Loucy (cell line): Measurements from ENCODE around the gene CCDC134.
A peak's percentile ranks its signal among the peaks of the same experiment; 100 is the strongest.

Source experiments
- H2AFZ ChIP-seq: fragments of 200-600 bp; sonication (generic); 2 replicates; pipeline ENCODE4 v1.6.0; 2016; ENCODE audit warnings: antibody characterized with exemption, mild to moderate bottlenecking, low read length, moderate library complexity
- H3F3A ChIP-seq: fragments of 200-600 bp; 2 replicates; pipeline ENCODE4 v1.6.0; 2016; ENCODE audit warnings: antibody characterized with exemption, low read depth, mild to moderate bottlenecking
- H3K27me3 ChIP-seq: fragments of 200-600 bp; sonication (generic); 2 replicates; pipeline ENCODE4 v1.6.1; 2014; ENCODE audit warnings: low read length, mild to moderate bottlenecking; ENCODE audit not compliant: insufficient read depth, poor library complexity, severe bottlenecking
- H3K36me3 ChIP-seq: fragments of 200-600 bp; sonication (generic); 2 replicates; pipeline ENCODE4 v1.6.1; 2016; ENCODE audit warnings: low read length; ENCODE audit not compliant: insufficient read depth
- H3K4me1 ChIP-seq: fragments of 200-600 bp; sonication (generic); 2 replicates; pipeline ENCODE4 v1.5.1; 2014; ENCODE audit warnings: low read length, mild to moderate bottlenecking; ENCODE audit not compliant: insufficient read depth, poor library complexity, severe bottlenecking
- H3K4me2 ChIP-seq: fragments of 200-600 bp; sonication (generic); 2 replicates; pipeline ENCODE4 v1.6.0; 2014; ENCODE audit warnings: antibody characterized with exemption, low read length, low read depth, mild to moderate bottlenecking; ENCODE audit not compliant: poor library complexity, severe bottlenecking
- H3K4me3 ChIP-seq: fragments of 200-600 bp; sonication (generic); 2 replicates; pipeline ENCODE4 v1.5.1; 2014; ENCODE audit warnings: low read length, mild to moderate bottlenecking, mixed read lengths; ENCODE audit not compliant: poor library complexity, severe bottlenecking
- H3K79me2 ChIP-seq: fragments of 200-600 bp; sonication (generic); 2 replicates; pipeline ENCODE4 v1.6.1; 2014; ENCODE audit warnings: low read length; ENCODE audit not compliant: insufficient read depth
- H3K9ac ChIP-seq: fragments of 200-600 bp; sonication (generic); 2 replicates; pipeline ENCODE4 v1.6.0; 2014; ENCODE audit warnings: mild to moderate bottlenecking, low read depth, low read length, moderate library complexity; ENCODE audit not compliant: poor library complexity, severe bottlenecking
- H3K9me2 ChIP-seq: fragments of 200-600 bp; sonication (generic); replicated peaks from 2 replicates; pipeline ENCODE4 v1.6.1; 2016; ENCODE audit warnings: low read depth, low read length, mixed read lengths
- H3K9me3 ChIP-seq: fragments of 200-600 bp; sonication (generic); 2 replicates; pipeline ENCODE4 v1.6.1; 2014; ENCODE audit warnings: mild to moderate bottlenecking, antibody characterized with exemption, low read length, low read depth; ENCODE audit not compliant: insufficient read depth
- H4K20me1 ChIP-seq: fragments of 200-600 bp; sonication (generic); 2 replicates; pipeline ENCODE4 v1.6.0; 2014; ENCODE audit warnings: antibody characterized with exemption, low read length, mild to moderate bottlenecking; ENCODE audit not compliant: insufficient read depth, poor library complexity, severe bottlenecking
- CTCF ChIP-seq: fragments of 200-600 bp; sonication (generic); conservative IDR thresholded peaks from 2 replicates; pipeline ENCODE4 v1.5.1; 2014; ENCODE audit warnings: mild to moderate bottlenecking, antibody characterized with exemption, low read length
- EZH2phosphoT487 ChIP-seq: fragments of 200-600 bp; IDR thresholded peaks from 2 replicates; pipeline ENCODE4 v1.6.1; 2018; ENCODE audit warnings: antibody characterized with exemption, mild to moderate bottlenecking, moderate library complexity, borderline replicate concordance

The CCDC134 gene

GRCh38 chr22:41841085-41841712 lies 40.7 kb downstream of the CCDC134 start:
- H3K4me3 ChIP-seq = peak overlapping the region; percentile 51
- peak overlapping the region; percentile 76 for H3K4me2 ChIP-seq
- H2AFZ ChIP-seq = no peak overlapping the region
- peaks cover 77% of the 10 kb centered on the region for H3K4me1 ChIP-seq
- H3K27me3 ChIP-seq = no peaks in the 10 kb centered on the region
- peaks cover 99% of the 10 kb centered on the region for H3K79me2 ChIP-seq
- peak overlapping the region; percentile 62 for H3K9ac ChIP-seq
- no peaks in the 10 kb centered on the region for H3K9me2 ChIP-seq
- TF ChIP-seq CTCF (no peak), EZH2phosphoT487 (no peak)
- no peaks in the 10 kb centered on the region for H3K9me3 ChIP-seq
- H4K20me1 ChIP-seq = peaks cover 93% of the 10 kb centered on the region
- peaks cover 20% of the 10 kb centered on the region; the same call in 1 of the 2 replicates for H3K36me3 ChIP-seq
- H3F3A ChIP-seq = no peaks in the 10 kb centered on the region

- H3K9me2 ChIP-seq = no peaks in the 10 kb centered on the region
- H3K4me2 ChIP-seq = peak overlapping the region; percentile 76
- no peak overlapping the region for H2AFZ ChIP-seq
- H3K4me1 ChIP-seq = peaks cover 77% of the 10 kb centered on the region
- no peaks in the 10 kb centered on the region for H3F3A ChIP-seq
- no peaks in the 10 kb centered on the region for H3K27me3 ChIP-seq
- H4K20me1 ChIP-seq = peaks cover 92% of the 10 kb centered on the region
- H3K36me3 ChIP-seq = peaks cover 12% of the 10 kb centered on the region; the same call in 1 of the 2 replicates
- peak overlapping the region; percentile 7 for H3K4me3 ChIP-seq
- TF ChIP-seq EZH2phosphoT487 (no peak), CTCF (no peak)
- no peak overlapping the region for H3K9ac ChIP-seq
- H3K79me2 ChIP-seq = peaks cover 98% of the 10 kb centered on the region
- H3K9me3 ChIP-seq = no peaks in the 10 kb centered on the region
These were observed 42.8 kb downstream of the CCDC134 start for GRCh38 chr22:41842996-41843970.

- no peak overlapping the region for H2AFZ ChIP-seq
- peak overlapping the region; percentile 76 for H3K4me2 ChIP-seq
- peaks cover 75% of the 10 kb centered on the region for H3K4me1 ChIP-seq
- H3K4me3 ChIP-seq = peak overlapping the region; percentile 27
- H3K27me3 ChIP-seq = no peaks in the 10 kb centered on the region
- no peak for TF ChIP-seq EZH2phosphoT487
- TF ChIP-seq CTCF = no peak
- no peaks in the 10 kb centered on the region for H3K9me3 ChIP-seq
- H4K20me1 ChIP-seq = peaks cover 93% of the 10 kb centered on the region
- H3K9me2 ChIP-seq = no peaks in the 10 kb centered on the region
- H3K36me3 ChIP-seq = peaks cover 16% of the 10 kb centered on the region; the same call in 1 of the 2 replicates
- peak overlapping the region; percentile 33 for H3K9ac ChIP-seq
- H3K79me2 ChIP-seq = peaks cover 98% of the 10 kb centered on the region
- no peaks in the 10 kb centered on the region for H3F3A ChIP-seq
These were observed 43.6 kb downstream of the CCDC134 start for GRCh38 chr22:41844036-41844435.
